HCT116 (cell line): Measurements from ENCODE around the gene ADGRF5. TPM values are rescaled to one million over a fixed set of nuclear protein-coding genes. Genes with fewer than 3 reads are reported as not detected.

Experiments used
- ATAC-seq: fragments of 200-7000 bp; cut with Tn5 transposase; 2 replicates; pipeline ENCODE4 v1.9.1; 2020; ENCODE audit warnings: mild to moderate bottlenecking, moderate library complexity
- BruUV-seq: library from RNA; stranded (reverse); fragments of 400-500 nt; replicated peaks from 2 replicates; lab custom pipeline; 2021; lab: Mats Ljungman, UMichigan
- CTCF ChIA-PET: fragments of 300-600 bp; sonication (Branson Sonifier 250); formaldehyde crosslinking; loops from one replicate; lab custom pipeline; 2021; ENCODE audit warnings: antibody characterized with exemption; lab: Charles Lee
- POLR2A ChIA-PET: fragments of 300-600, 350-600 bp; sonication (Branson Sonifier 250); formaldehyde crosslinking; loops from one replicate; lab custom pipeline; 2021; ENCODE audit warnings: antibody characterized with exemption; lab: Charles Lee
- RAD21 ChIA-PET, 2 experiments: fragments of 300-600 bp; sonication (Branson Sonifier 250); formaldehyde crosslinking; loops; one replicate each; lab custom pipeline; 2023; ENCODE audit warnings: low total read pairs in 2 of 2; ENCODE audit not compliant: uncharacterized antibody in 2 of 2, unreplicated experiment in 2 of 2, low non-redundant PET in 1 of 2; lab: Charles Lee
- DNase-seq: peaks from one replicate; pipeline ENCODE4 v3.0.0-alpha.2; 2010; ENCODE audit warnings: low read depth, low spot score
- H2AFZ ChIP-seq: fragments of 200-600 bp; shearing (Covaris generic), sonication (generic); 2 replicates; pipeline ENCODE4 v1.6.1; 2017; ENCODE audit warnings: low read depth, mixed run types, mixed read lengths, antibody characterized with exemption, low read length; ENCODE audit not compliant: poor library complexity, severe bottlenecking
- H3K27ac ChIP-seq: 2 replicates; pipeline ENCODE4 v1.5.1; 2012; ENCODE audit warnings: low read depth, low read length
- H3K27me3 ChIP-seq: fragments of 200-600 bp; sonication (generic); 2 replicates; pipeline ENCODE4 v1.6.1; 2016; ENCODE audit warnings: mixed run types, low read length, mixed read lengths; ENCODE audit not compliant: insufficient read depth
- H3K36me3 ChIP-seq, 2 experiments: fragments of 200-500 bp in 1 of 2; fragments of 200-600 bp in 1 of 2; sonication (Bioruptor generic) in 1 of 2; sonication (generic) in 1 of 2; 2 replicates each; pipeline versions ENCODE4 v1.5.1 to v1.6.1; 2014 to 2016; ENCODE audit warnings: low read length in 2 of 2, inconsistent platforms in 1 of 2, mixed read lengths in 1 of 2, mixed run types in 1 of 2; ENCODE audit not compliant: insufficient read depth in 2 of 2, control insufficient read depth in 1 of 2
- H3K4me1 ChIP-seq, 2 experiments: fragments of 200-600 bp in 1 of 2; sonication (generic) in 1 of 2; 2 replicates each; pipeline versions ENCODE4 v1.5.1 to v1.6.1; 2012 to 2017; ENCODE audit warnings: low read length in 2 of 2, inconsistent platforms in 1 of 2, mild to moderate bottlenecking in 1 of 2, mixed read lengths in 1 of 2, mixed run types in 1 of 2, moderate library complexity in 1 of 2; ENCODE audit not compliant: insufficient read depth in 2 of 2, control insufficient read depth in 1 of 2
- H3K4me2 ChIP-seq: fragments of 200-600 bp; sonication (generic); 2 replicates; pipeline ENCODE4 v1.6.1; 2017; ENCODE audit warnings: mixed run types, low read length, mixed read lengths
- H3K4me3 ChIP-seq, 2 experiments: fragments of 200-600 bp in 1 of 2; sonication (generic) in 1 of 2; replicated peaks in 1 of 2; 2 replicates each; pipeline ENCODE4 v1.5.1; 2011 to 2016; ENCODE audit warnings: low read length in 2 of 2, control low read depth in 1 of 2, low read depth in 1 of 2, mild to moderate bottlenecking in 1 of 2, mixed read lengths in 1 of 2, mixed run types in 1 of 2
- H3K79me2 ChIP-seq: fragments of 200-600 bp; sonication (generic); 2 replicates; pipeline ENCODE4 v1.6.1; 2017; ENCODE audit warnings: mild to moderate bottlenecking, mixed run types, low read length, moderate library complexity, mixed read lengths; ENCODE audit not compliant: insufficient read depth
- H3K9ac ChIP-seq: fragments of 200-600 bp; sonication (generic); 2 replicates; pipeline ENCODE4 v1.6.1; 2016; ENCODE audit warnings: low read length, mixed read lengths
- H3K9me2 ChIP-seq: fragments of 200-600 bp; sonication (generic), shearing (Covaris generic); 2 replicates; pipeline ENCODE4 v1.6.1; 2017; ENCODE audit warnings: mixed run types, mild to moderate bottlenecking, moderate library complexity; ENCODE audit not compliant: insufficient read depth
- H3K9me3 ChIP-seq, 2 experiments: fragments of 200-500 bp in 1 of 2; fragments of 200-600 bp in 1 of 2; sonication (Bioruptor generic) in 1 of 2; sonication (generic) in 1 of 2; 2 replicates each; pipeline ENCODE4 v1.6.1; 2014 to 2017; ENCODE audit warnings: low read length in 2 of 2, mixed read lengths in 2 of 2, inconsistent platforms in 1 of 2, low read depth in 1 of 2, mild to moderate bottlenecking in 1 of 2, mixed run types in 1 of 2, moderate library complexity in 1 of 2; ENCODE audit not compliant: control insufficient read depth in 1 of 2, insufficient read depth in 1 of 2
- H4K20me1 ChIP-seq: fragments of 200-600 bp; sonication (generic), shearing (Covaris generic); 2 replicates; pipeline ENCODE4 v1.6.1; 2017; ENCODE audit warnings: mixed run types, mild to moderate bottlenecking, moderate library complexity; ENCODE audit not compliant: insufficient read depth
- CEBPB ChIP-seq: IDR thresholded peaks from 2 replicates; pipeline ENCODE4 v1.6.1; 2012; ENCODE audit warnings: low read depth
- CTCF ChIP-seq, 3 experiments: fragments of 200-600 bp in 1 of 3; sonication (generic) in 1 of 3; IDR thresholded peaks in 2 of 3; conservative IDR thresholded peaks in 1 of 3; 2 replicates each; pipeline ENCODE4 v1.5.1; 2012 to 2017; ENCODE audit warnings: low read depth in 2 of 3, low read length in 2 of 3, antibody characterized with exemption in 1 of 3, borderline replicate concordance in 1 of 3, control low read depth in 1 of 3, mild to moderate bottlenecking in 1 of 3, mixed read lengths in 1 of 3, mixed run types in 1 of 3, moderate library complexity in 1 of 3; ENCODE audit not compliant: insufficient read depth in 1 of 3
- ELF1 ChIP-seq: IDR thresholded peaks from 2 replicates; pipeline ENCODE4 v1.6.1; 2012; ENCODE audit warnings: low read depth, borderline replicate concordance
- EZH2phosphoT487 ChIP-seq: fragments of 200-600 bp; IDR thresholded peaks from 2 replicates; pipeline ENCODE4 v1.6.1; 2018; ENCODE audit warnings: antibody characterized with exemption, borderline replicate concordance
- JUND ChIP-seq: IDR thresholded peaks from 2 replicates; pipeline ENCODE4 v1.6.1; 2012
- MAX ChIP-seq: IDR thresholded peaks from 2 replicates; pipeline ENCODE4 v1.6.1; 2012
- POLR2AphosphoS5 ChIP-seq: IDR thresholded peaks from 2 replicates; pipeline ENCODE4 v1.6.1; 2011; ENCODE audit warnings: mild to moderate bottlenecking, low read depth, low read length, moderate library complexity
- SIN3A ChIP-seq: IDR thresholded peaks from 2 replicates; pipeline ENCODE4 v1.6.1; 2012; ENCODE audit warnings: low read depth
- TCF7L2 ChIP-seq: IDR thresholded peaks from 2 replicates; pipeline ENCODE4 v1.7.0; 2011; ENCODE audit warnings: borderline replicate concordance, inconsistent platforms; ENCODE audit not compliant: insufficient read depth, insufficient read length; ENCODE audit errors: extremely low read depth
- YY1 ChIP-seq: IDR thresholded peaks from 2 replicates; pipeline ENCODE4 v1.6.1; 2011; ENCODE audit warnings: low read length, low read depth, moderate library complexity, mild to moderate bottlenecking; ENCODE audit not compliant: insufficient replicate concordance; ENCODE audit errors: extremely low read depth
- ZFX ChIP-seq: fragments of 450-650 bp; IDR thresholded peaks from 2 replicates; pipeline ENCODE4 v1.6.1; 2017
- ZNF274 ChIP-seq: fragments of 200-500 bp; sonication (Bioruptor generic); IDR thresholded peaks from 2 replicates; pipeline ENCODE4 v1.6.1; 2014; ENCODE audit warnings: mild to moderate bottlenecking, low read depth, low read length, inconsistent platforms
- intact Hi-C: fragments of 100-400 bp; cut with micrococcal nuclease; formaldehyde crosslinking; loops from 2 replicates; pipeline ENCODE4 v1.10.0; 2022
- total RNA-seq: library from RNA; stranded (reverse); gene quantifications from one replicate; pipeline ENCODE4 v1.2.1, GENCODE V29; 2021; ENCODE audit not compliant: unreplicated experiment
- TF ChIP-seq, protein P1 (sequence below): IDR thresholded peaks from 2 replicates; pipeline ENCODE4 v1.6.1; 2012; ENCODE audit warnings: low read depth

Gene ADGRF5
- total RNA-seq, 1 experiment from 2014 or later, result 0.17 TPM

GRCh38 chr6:46867411-46867810 lies 54.3 kb downstream of the ADGRF5 start (continued):
- no peak for TF ChIP-seq POLR2AphosphoS5

GRCh38 chr6:46865221-46865620 lies 56.5 kb downstream of the ADGRF5 start:
- no peak overlapping the region for H3K9ac ChIP-seq
- no peaks in the 10 kb centered on the region for H3K36me3 ChIP-seq
- H3K9me2 ChIP-seq, result no peaks in the 10 kb centered on the region
- H3K4me1 ChIP-seq, result no peaks in the 10 kb centered on the region
- ATAC-seq, result no peak
- DNase-seq, result no peak
- BruUV-seq, result no TSS peak
- no peak for TF ChIP-seq ZNF274
- TF ChIP-seq CTCF (IDR thresholded peaks at IDR 0.05 in 2 of 3, conservative IDR thresholded peaks at IDR 0.05 in 1 of 3; ENCODE audit: borderline replicate concordance in 1 of 3, insufficient read depth in 1 of 3, low read depth in 2 of 3, low read length in 2 of 3), result no peak
- TF ChIP-seq MAX, result no peak
- TF ChIP-seq YY1, result no peak
- no peak for TF ChIP-seq JUND
- TF ChIP-seq, protein P1, sequence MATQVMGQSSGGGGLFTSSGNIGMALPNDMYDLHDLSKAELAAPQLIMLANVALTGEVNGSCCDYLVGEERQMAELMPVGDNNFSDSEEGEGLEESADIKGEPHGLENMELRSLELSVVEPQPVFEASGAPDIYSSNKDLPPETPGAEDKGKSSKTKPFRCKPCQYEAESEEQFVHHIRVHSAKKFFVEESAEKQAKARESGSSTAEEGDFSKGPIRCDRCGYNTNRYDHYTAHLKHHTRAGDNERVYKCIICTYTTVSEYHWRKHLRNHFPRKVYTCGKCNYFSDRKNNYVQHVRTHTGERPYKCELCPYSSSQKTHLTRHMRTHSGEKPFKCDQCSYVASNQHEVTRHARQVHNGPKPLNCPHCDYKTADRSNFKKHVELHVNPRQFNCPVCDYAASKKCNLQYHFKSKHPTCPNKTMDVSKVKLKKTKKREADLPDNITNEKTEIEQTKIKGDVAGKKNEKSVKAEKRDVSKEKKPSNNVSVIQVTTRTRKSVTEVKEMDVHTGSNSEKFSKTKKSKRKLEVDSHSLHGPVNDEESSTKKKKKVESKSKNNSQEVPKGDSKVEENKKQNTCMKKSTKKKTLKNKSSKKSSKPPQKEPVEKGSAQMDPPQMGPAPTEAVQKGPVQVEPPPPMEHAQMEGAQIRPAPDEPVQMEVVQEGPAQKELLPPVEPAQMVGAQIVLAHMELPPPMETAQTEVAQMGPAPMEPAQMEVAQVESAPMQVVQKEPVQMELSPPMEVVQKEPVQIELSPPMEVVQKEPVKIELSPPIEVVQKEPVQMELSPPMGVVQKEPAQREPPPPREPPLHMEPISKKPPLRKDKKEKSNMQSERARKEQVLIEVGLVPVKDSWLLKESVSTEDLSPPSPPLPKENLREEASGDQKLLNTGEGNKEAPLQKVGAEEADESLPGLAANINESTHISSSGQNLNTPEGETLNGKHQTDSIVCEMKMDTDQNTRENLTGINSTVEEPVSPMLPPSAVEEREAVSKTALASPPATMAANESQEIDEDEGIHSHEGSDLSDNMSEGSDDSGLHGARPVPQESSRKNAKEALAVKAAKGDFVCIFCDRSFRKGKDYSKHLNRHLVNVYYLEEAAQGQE, result no peak
- no peak for TF ChIP-seq TCF7L2
- no peak for TF ChIP-seq CEBPB
- no peak for TF ChIP-seq EZH2phosphoT487
- TF ChIP-seq ZFX, result no peak
- no peak for TF ChIP-seq SIN3A
- TF ChIP-seq ELF1, result no peak
- intact Hi-C loops, result no loop called here
- RAD21 ChIA-PET, result no interaction called here
- no peaks in the 10 kb centered on the region for H3K9me3 ChIP-seq
- H3K4me3 ChIP-seq, result no peak overlapping the region
- no peak overlapping the region for H3K4me2 ChIP-seq
- H4K20me1 ChIP-seq, result no peaks in the 10 kb centered on the region
- H3K79me2 ChIP-seq, result no peaks in the 10 kb centered on the region
- H3K27me3 ChIP-seq, result no peaks in the 10 kb centered on the region
- H2AFZ ChIP-seq, result no peak overlapping the region
- CTCF ChIA-PET, result no interaction called here
- POLR2A ChIA-PET, result no interaction called here
- no peak overlapping the region for H3K27ac ChIP-seq
